HL-60 (cell line): ENCODE measurements around the gene MYOG.

Experiments used
- DNase-seq, 2 experiments: peaks; one replicate each; pipeline ENCODE4 v3.0.0-alpha.2; 2010 to 2020; ENCODE audit warnings: low read depth in 1 of 2, low spot score in 1 of 2
- H3K27ac ChIP-seq: fragments of 250-450 bp; sonication (Bioruptor Pico); replicated peaks from 2 replicates; pipeline ENCODE4 v1.5.1; 2020; ENCODE audit warnings: mild to moderate bottlenecking, moderate library complexity
- H3K27me3 ChIP-seq: fragments of 250-450 bp; sonication (Bioruptor Pico); 2 replicates; pipeline ENCODE4 v1.5.1; 2021; ENCODE audit warnings: mild to moderate bottlenecking, moderate library complexity; ENCODE audit not compliant: insufficient read depth, poor library complexity, severe bottlenecking
- H3K4me3 ChIP-seq: replicated peaks from 2 replicates; pipeline ENCODE4 v1.5.1; 2011; ENCODE audit warnings: mild to moderate bottlenecking, control low read depth, low read length; ENCODE audit not compliant: insufficient read depth
- GABPA ChIP-seq: IDR thresholded peaks from 2 replicates; pipeline ENCODE4 v1.6.1; 2012; ENCODE audit warnings: low read depth
- POLR2AphosphoS5 ChIP-seq: IDR thresholded peaks from 2 replicates; pipeline ENCODE4 v1.6.1; 2012; ENCODE audit warnings: low read depth
- SPI1 ChIP-seq: IDR thresholded peaks from 2 replicates; pipeline ENCODE4 v1.6.1; 2012; ENCODE audit warnings: low read depth, mild to moderate bottlenecking, borderline replicate concordance
- TF ChIP-seq, protein P1 (sequence below): IDR thresholded peaks from 2 replicates; pipeline ENCODE4 v1.6.1; 2012; ENCODE audit warnings: low read depth; ENCODE audit not compliant: insufficient replicate concordance
- TF ChIP-seq, protein P2 (sequence below): IDR thresholded peaks from one replicate; pipeline ENCODE4 v1.5.1; 2011; ENCODE audit warnings: low read length, control low read depth, inconsistent platforms; ENCODE audit not compliant: insufficient read depth

MYOG gene

DNA sequence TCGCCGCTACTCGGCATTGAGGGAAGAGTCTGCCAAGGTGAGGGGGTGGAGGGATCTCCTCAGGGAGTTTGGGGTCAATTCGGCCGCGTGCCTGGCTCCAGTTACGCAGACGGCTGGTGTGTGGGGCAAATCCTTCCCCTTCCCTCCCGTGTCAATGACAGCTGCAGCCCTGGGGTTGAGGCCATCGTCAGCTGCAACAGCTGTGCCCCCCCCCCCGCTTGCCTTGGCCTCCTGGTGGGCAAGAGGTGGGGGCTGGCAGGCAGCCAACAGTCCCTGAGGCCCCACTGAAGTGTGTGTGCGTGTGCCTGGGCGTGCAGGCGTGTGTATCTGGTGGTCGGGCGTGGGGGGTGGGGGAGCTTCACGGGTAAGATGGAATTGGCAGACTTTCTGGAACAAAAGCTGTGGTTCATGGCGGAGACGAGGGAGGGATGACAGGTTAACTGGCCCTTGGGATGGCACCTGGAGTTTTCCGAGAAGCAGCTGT, 33.9 kb downstream of the MYOG start:
- no peaks in the 10 kb centered on the region for H3K27me3 ChIP-seq
- no peak overlapping the region for H3K27ac ChIP-seq
- TF ChIP-seq POLR2AphosphoS5, result no peak
- no peak for TF ChIP-seq GABPA
- TF ChIP-seq, protein P1, sequence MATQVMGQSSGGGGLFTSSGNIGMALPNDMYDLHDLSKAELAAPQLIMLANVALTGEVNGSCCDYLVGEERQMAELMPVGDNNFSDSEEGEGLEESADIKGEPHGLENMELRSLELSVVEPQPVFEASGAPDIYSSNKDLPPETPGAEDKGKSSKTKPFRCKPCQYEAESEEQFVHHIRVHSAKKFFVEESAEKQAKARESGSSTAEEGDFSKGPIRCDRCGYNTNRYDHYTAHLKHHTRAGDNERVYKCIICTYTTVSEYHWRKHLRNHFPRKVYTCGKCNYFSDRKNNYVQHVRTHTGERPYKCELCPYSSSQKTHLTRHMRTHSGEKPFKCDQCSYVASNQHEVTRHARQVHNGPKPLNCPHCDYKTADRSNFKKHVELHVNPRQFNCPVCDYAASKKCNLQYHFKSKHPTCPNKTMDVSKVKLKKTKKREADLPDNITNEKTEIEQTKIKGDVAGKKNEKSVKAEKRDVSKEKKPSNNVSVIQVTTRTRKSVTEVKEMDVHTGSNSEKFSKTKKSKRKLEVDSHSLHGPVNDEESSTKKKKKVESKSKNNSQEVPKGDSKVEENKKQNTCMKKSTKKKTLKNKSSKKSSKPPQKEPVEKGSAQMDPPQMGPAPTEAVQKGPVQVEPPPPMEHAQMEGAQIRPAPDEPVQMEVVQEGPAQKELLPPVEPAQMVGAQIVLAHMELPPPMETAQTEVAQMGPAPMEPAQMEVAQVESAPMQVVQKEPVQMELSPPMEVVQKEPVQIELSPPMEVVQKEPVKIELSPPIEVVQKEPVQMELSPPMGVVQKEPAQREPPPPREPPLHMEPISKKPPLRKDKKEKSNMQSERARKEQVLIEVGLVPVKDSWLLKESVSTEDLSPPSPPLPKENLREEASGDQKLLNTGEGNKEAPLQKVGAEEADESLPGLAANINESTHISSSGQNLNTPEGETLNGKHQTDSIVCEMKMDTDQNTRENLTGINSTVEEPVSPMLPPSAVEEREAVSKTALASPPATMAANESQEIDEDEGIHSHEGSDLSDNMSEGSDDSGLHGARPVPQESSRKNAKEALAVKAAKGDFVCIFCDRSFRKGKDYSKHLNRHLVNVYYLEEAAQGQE, result no peak
- no peak for TF ChIP-seq SPI1
- TF ChIP-seq, protein P2, sequence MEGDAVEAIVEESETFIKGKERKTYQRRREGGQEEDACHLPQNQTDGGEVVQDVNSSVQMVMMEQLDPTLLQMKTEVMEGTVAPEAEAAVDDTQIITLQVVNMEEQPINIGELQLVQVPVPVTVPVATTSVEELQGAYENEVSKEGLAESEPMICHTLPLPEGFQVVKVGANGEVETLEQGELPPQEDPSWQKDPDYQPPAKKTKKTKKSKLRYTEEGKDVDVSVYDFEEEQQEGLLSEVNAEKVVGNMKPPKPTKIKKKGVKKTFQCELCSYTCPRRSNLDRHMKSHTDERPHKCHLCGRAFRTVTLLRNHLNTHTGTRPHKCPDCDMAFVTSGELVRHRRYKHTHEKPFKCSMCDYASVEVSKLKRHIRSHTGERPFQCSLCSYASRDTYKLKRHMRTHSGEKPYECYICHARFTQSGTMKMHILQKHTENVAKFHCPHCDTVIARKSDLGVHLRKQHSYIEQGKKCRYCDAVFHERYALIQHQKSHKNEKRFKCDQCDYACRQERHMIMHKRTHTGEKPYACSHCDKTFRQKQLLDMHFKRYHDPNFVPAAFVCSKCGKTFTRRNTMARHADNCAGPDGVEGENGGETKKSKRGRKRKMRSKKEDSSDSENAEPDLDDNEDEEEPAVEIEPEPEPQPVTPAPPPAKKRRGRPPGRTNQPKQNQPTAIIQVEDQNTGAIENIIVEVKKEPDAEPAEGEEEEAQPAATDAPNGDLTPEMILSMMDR, result no peak
- H3K4me3 ChIP-seq, result no peak overlapping the region
- no peak for DNase-seq

DNA sequence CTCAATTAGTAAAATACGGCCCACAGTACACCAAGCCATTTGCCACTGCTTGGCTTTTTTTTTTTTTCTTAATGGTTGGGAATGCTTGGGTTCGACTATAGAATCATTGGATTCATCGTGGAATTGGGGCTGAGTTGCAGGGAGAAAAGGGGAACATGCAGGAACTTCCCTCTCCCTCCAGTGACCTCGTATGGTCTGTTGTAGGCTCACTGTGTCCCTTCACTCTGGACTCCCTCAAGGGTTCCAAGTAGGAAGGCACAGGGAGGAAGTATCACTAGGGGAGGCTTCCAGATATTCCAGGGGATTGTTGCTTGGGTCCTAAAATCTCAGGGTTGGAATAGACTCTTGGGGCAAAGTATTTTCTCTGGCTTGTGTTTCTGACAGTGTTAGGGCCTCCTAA, 35.0 kb downstream of the MYOG start:
- TF ChIP-seq, protein P2, result no peak
- TF ChIP-seq GABPA (no peak), POLR2AphosphoS5 (no peak), SPI1 (no peak)
- TF ChIP-seq, protein P1, result no peak
- Histone ChIP-seq H3K27ac (no peak overlapping the region), H3K27me3 (no peaks in the 10 kb centered on the region), H3K4me3 (no peak overlapping the region)
- DNase-seq, result no peak

DNA sequence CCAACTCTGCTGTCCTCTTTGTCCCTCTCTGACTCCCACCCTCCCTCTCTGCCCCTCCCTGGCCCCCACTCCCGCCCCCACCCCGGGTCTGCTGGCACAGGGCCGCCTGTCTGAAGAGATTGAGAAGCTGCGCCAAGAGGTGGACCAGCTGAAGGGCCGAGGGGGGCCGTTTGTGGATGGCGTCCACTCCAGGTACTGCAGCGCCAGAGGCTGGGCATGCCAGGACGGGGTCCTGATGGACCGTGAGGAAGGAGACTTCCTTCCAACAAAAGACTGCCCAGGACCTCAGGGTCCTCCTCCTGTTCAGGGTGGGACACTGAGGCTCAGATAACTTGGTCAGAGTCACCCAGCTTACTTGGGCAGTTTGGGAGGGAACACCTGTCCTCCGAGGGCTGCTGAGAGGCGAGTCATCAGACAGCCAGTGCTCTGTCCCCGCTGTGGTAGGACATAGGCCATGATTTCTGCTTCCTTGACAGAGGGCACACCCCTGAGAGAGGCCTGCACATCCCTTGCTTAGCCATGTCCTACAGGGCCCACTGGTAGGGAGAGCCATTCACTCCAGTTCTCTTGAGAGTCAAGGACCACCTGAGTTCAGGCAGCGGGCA, 36.1 kb downstream of the MYOG start:
- no peak for TF ChIP-seq SPI1
- no peak for TF ChIP-seq POLR2AphosphoS5
- TF ChIP-seq, protein P2, result no peak
- no peak for TF ChIP-seq GABPA
- TF ChIP-seq, protein P1, result no peak
- no peak for DNase-seq
- H3K27me3 ChIP-seq, result no peaks in the 10 kb centered on the region
- H3K27ac ChIP-seq, result no peak overlapping the region
- no peak overlapping the region for H3K4me3 ChIP-seq
